Measurements from ENCODE around the gene MINDY4. TPM values are rescaled to one million over a fixed set of nuclear protein-coding genes. Genes with fewer than 3 reads are reported as not detected.

The MINDY4 gene
- polyA plus RNA-seq, 1 experiment: 2.3 TPM

GRCh38 chr7:30927040-30927439 is 155.8 kb downstream of the MINDY4 start:
- no peak for TF ChIP-seq CTCF (IDR thresholded peaks at IDR 0.05; ENCODE audit: insufficient read depth, low read depth, low read length)
- CTCF ChIA-PET: interaction anchor here (0.9 kb wide), 1 partner anchor 12 kb away, joined by 3 read pairs; no protein-coding TSS in a partner anchor
- POLR2A ChIA-PET: no interaction called here
- no peaks in the 10 kb centered on the region for H3K36me3 ChIP-seq (ENCODE audit: control insufficient read depth, insufficient read depth, low read length)
- peaks cover 10% of the 10 kb centered on the region for H3K27me3 ChIP-seq (ENCODE audit: control insufficient read depth, insufficient read depth, low read length)
- no peak overlapping the region for H3K4me3 ChIP-seq (ENCODE audit: low read depth, low read length)
- DNase-seq (ENCODE audit: low read depth): no peak

- Histone ChIP-seq H3K27me3 (ENCODE audit: control insufficient read depth, insufficient read depth, low read length) (peaks cover 13% of the 10 kb centered on the region), H3K4me3 (ENCODE audit: low read depth, low read length) (no peak overlapping the region), H3K36me3 (ENCODE audit: control insufficient read depth, insufficient read depth, low read length) (no peaks in the 10 kb centered on the region)
- ChIA-PET CTCF (interaction anchor here (0.9 kb wide), 1 partner anchor 11 kb away, joined by 3 read pairs; no protein-coding TSS in a partner anchor), POLR2A (no interaction called here)
- no peak for TF ChIP-seq CTCF (IDR thresholded peaks at IDR 0.05; ENCODE audit: insufficient read depth, low read depth, low read length)
- DNase-seq (ENCODE audit: low read depth): no peak
Observed at GRCh38 chr7:30927559-30927958, 156.3 kb downstream of the MINDY4 start.

- CTCF ChIA-PET: interaction anchor here (2.4 to 3.7 kb wide), 2 partner anchors 8 to 11 kb away, joined by 7 to 38 read pairs; no protein-coding TSS in a partner anchor
Observed at GRCh38 chr7:30928254-30928872, 157.1 kb downstream of the MINDY4 start.

GRCh38 chr7:30929686-30930085 is 158.5 kb downstream of the MINDY4 start:
- Histone ChIP-seq H3K36me3 (ENCODE audit: control insufficient read depth, insufficient read depth, low read length) (no peaks in the 10 kb centered on the region), H3K27me3 (ENCODE audit: control insufficient read depth, insufficient read depth, low read length) (peaks cover 14% of the 10 kb centered on the region), H3K4me3 (ENCODE audit: low read depth, low read length) (no peak overlapping the region)
- TF ChIP-seq CTCF (IDR thresholded peaks at IDR 0.05; ENCODE audit: insufficient read depth, low read depth, low read length): no peak
- DNase-seq (ENCODE audit: low read depth): no peak
- ChIA-PET CTCF (interaction anchor here (0.7 to 3.7 kb wide), 3 partner anchors 9 to 193 kb away, joined by 3 to 38 read pairs (median 7); no protein-coding TSS in a partner anchor), POLR2A (no interaction called here)

More at GRCh38 chr7:30928254-30928872, 157.1 kb downstream of the MINDY4 start:
- TF ChIP-seq CTCF (IDR thresholded peaks at IDR 0.05; ENCODE audit: insufficient read depth, low read depth, low read length): no peak
- H3K4me3 ChIP-seq (ENCODE audit: low read depth, low read length): no peak overlapping the region
- peaks cover 14% of the 10 kb centered on the region for H3K27me3 ChIP-seq (ENCODE audit: control insufficient read depth, insufficient read depth, low read length)
- POLR2A ChIA-PET: no interaction called here
- no peaks in the 10 kb centered on the region for H3K36me3 ChIP-seq (ENCODE audit: control insufficient read depth, insufficient read depth, low read length)
- DNase-seq (ENCODE audit: low read depth): no peak

GRCh38 chr7:30930621-30931020 is 159.4 kb downstream of the MINDY4 start:
- POLR2A ChIA-PET: no interaction called here
- H3K4me3 ChIP-seq (ENCODE audit: low read depth, low read length): no peak overlapping the region
- H3K27me3 ChIP-seq (ENCODE audit: control insufficient read depth, insufficient read depth, low read length): peaks cover 14% of the 10 kb centered on the region
- H3K36me3 ChIP-seq (ENCODE audit: control insufficient read depth, insufficient read depth, low read length): no peaks in the 10 kb centered on the region
- CTCF ChIA-PET: interaction anchor here (0.9 to 3.7 kb wide), 2 partner anchors 8 to 36 kb away, joined by 3 to 38 read pairs; no protein-coding TSS in a partner anchor
- DNase-seq (ENCODE audit: low read depth): no peak
- TF ChIP-seq CTCF (IDR thresholded peaks at IDR 0.05; ENCODE audit: insufficient read depth, low read depth, low read length): no peak

Measured in BJ (cell line).